Kidney epithelial cell (primary cell): Measurements from ENCODE around the gene RERE. TPM values are rescaled to one million over a fixed set of nuclear protein-coding genes. Genes with fewer than 3 reads are reported as not detected.

ENCODE experiments used
- DNase-seq: peaks from one replicate; pipeline ENCODE4 v3.0.0-alpha.2; 2010; ENCODE audit warnings: low read depth
- H3K27me3 ChIP-seq: 2 replicates; pipeline ENCODE4 v1.6.0; 2011; ENCODE audit warnings: low read length; ENCODE audit not compliant: control insufficient read depth, insufficient read depth
- H3K36me3 ChIP-seq: 2 replicates; pipeline ENCODE4 v1.5.1; 2011; ENCODE audit warnings: low read length; ENCODE audit not compliant: control insufficient read depth, insufficient read depth
- H3K4me3 ChIP-seq: 2 replicates; pipeline ENCODE4 v1.5.1; 2011; ENCODE audit warnings: low read depth, mild to moderate bottlenecking, control low read depth, low read length
- total RNA-seq: library from RNA; depleted of rRNA; stranded (reverse); fragments of >200 nt; gene quantifications from 2 replicates; pipeline ENCODE4 v1.2.3, GENCODE V29; 2015
- TF ChIP-seq, protein P1 (sequence below): IDR thresholded peaks from 2 replicates; pipeline ENCODE4 v1.5.1; 2011; ENCODE audit warnings: mild to moderate bottlenecking, moderate library complexity, low read length, control low read depth, inconsistent platforms; ENCODE audit not compliant: insufficient read depth, poor library complexity, severe bottlenecking

RERE gene
- total RNA-seq, 1 donor from 2014 or later, result 47.5 TPM

- Histone ChIP-seq H3K27me3 (no peaks in the 10 kb centered on the region), H3K36me3 (no peaks in the 10 kb centered on the region), H3K4me3 (no peak overlapping the region)
- no peak for DNase-seq
- TF ChIP-seq, protein P1, sequence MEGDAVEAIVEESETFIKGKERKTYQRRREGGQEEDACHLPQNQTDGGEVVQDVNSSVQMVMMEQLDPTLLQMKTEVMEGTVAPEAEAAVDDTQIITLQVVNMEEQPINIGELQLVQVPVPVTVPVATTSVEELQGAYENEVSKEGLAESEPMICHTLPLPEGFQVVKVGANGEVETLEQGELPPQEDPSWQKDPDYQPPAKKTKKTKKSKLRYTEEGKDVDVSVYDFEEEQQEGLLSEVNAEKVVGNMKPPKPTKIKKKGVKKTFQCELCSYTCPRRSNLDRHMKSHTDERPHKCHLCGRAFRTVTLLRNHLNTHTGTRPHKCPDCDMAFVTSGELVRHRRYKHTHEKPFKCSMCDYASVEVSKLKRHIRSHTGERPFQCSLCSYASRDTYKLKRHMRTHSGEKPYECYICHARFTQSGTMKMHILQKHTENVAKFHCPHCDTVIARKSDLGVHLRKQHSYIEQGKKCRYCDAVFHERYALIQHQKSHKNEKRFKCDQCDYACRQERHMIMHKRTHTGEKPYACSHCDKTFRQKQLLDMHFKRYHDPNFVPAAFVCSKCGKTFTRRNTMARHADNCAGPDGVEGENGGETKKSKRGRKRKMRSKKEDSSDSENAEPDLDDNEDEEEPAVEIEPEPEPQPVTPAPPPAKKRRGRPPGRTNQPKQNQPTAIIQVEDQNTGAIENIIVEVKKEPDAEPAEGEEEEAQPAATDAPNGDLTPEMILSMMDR, result no peak
Observed at GRCh38 chr1:8589571-8589970, 227.9 kb downstream of the RERE start.

- no peak for DNase-seq
- no peaks in the 10 kb centered on the region for H3K27me3 ChIP-seq
- no peaks in the 10 kb centered on the region for H3K36me3 ChIP-seq
- TF ChIP-seq, protein P1, result no peak
- H3K4me3 ChIP-seq, result no peak overlapping the region
Observed at GRCh38 chr1:8587784-8588183, 229.7 kb downstream of the RERE start.

- Histone ChIP-seq H3K4me3 (no peak overlapping the region), H3K36me3 (no peaks in the 10 kb centered on the region), H3K27me3 (no peaks in the 10 kb centered on the region)
- TF ChIP-seq, protein P1, result no peak
- no peak for DNase-seq
Observed at GRCh38 chr1:8586438-8586837, 231.0 kb downstream of the RERE start.

- TF ChIP-seq, protein P1, result no peak
- H3K27me3 ChIP-seq, result no peaks in the 10 kb centered on the region
- DNase-seq, result no peak
Observed at GRCh38 chr1:8584316-8584715, 233.1 kb downstream of the RERE start.

DNA sequence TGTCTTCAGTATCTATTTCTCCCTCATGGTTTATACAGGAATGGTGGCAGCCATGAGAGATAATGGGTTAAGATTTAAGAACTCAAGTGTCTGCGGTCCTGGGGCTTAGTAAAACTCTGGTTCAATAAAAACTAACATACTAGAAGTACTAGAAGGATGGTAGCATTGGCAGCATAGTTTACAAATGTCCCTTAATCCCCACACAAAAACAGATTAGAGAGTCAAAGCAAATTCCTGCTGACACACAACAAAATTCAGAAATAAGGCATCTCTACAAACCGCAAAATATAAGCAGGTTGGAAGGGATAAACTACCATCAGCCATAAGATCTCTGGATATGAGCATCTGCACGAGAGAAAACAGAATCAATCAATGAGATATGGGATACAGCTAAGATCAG is 234.4 kb downstream of the RERE start:
- DNase-seq, result no peak
- TF ChIP-seq, protein P1, result no peak

More at GRCh38 chr1:8584316-8584715, 233.1 kb downstream of the RERE start:
- Histone ChIP-seq H3K36me3 (no peaks in the 10 kb centered on the region), H3K4me3 (no peak overlapping the region)

GRCh38 chr1:8580566-8580965 is 236.9 kb downstream of the RERE start:
- no peak overlapping the region for H3K4me3 ChIP-seq
- TF ChIP-seq, protein P1, result no peak

More for the DNA sequence above, 234.4 kb downstream of the RERE start:
- Histone ChIP-seq H3K4me3 (no peak overlapping the region), H3K36me3 (no peaks in the 10 kb centered on the region), H3K27me3 (no peaks in the 10 kb centered on the region)

More at GRCh38 chr1:8580566-8580965, 236.9 kb downstream of the RERE start:
- Histone ChIP-seq H3K27me3 (no peaks in the 10 kb centered on the region), H3K36me3 (no peaks in the 10 kb centered on the region)
- no peak for DNase-seq
